HepG2 (cell line): ENCODE measurements around the gene ABCD1. TPM values are rescaled to one million over a fixed set of nuclear protein-coding genes. Genes with fewer than 3 reads are reported as not detected.

Experiments
- ATAC-seq: fragments of 200-7000 bp; cut with Tn5 transposase; 3 replicates; pipeline ENCODE4 v1.9.1; 2020; ENCODE audit warnings: mild to moderate bottlenecking, moderate library complexity
- BruUV-seq: library from RNA; stranded (reverse); fragments of 400-500 nt; replicated peaks from 2 replicates; lab custom pipeline; 2021; lab: Mats Ljungman, UMichigan
- CTCF ChIA-PET: fragments of 300-600 bp; formaldehyde crosslinking; extraction: SDS; loops from one replicate; lab custom pipeline; 2021; ENCODE audit warnings: low total read pairs, inconsistent platforms, low intra/inter-chr PET ratio; lab: Yijun Ruan, JAX
- POLR2A ChIA-PET: fragments of 350-600 bp; sonication (Branson Sonifier 250); formaldehyde crosslinking; loops from one replicate; lab custom pipeline; 2020; ENCODE audit warnings: antibody characterized with exemption, inconsistent platforms; lab: Yijun Ruan, JAX
- DNase-seq: peaks from one replicate; pipeline ENCODE4 v3.0.0-alpha.2; 2015; ENCODE audit warnings: low spot score
- FAIRE-seq: peaks from 3 replicates; lab custom pipeline; 2011; peaks lifted over from hg19 to GRCh38; lab: Jason Lieb, UNC
- H2AFZ ChIP-seq: one replicate; pipeline ENCODE4 v1.6.1; 2011; ENCODE audit warnings: low read length, inconsistent platforms
- H3K27ac ChIP-seq: fragments of 300-600 bp; 3 replicates; pipeline ENCODE4 v1.8.0; 2011; ENCODE audit warnings: mixed run types, mild to moderate bottlenecking, mixed read lengths, low read length, inconsistent platforms; ENCODE audit not compliant: insufficient read depth; ENCODE audit errors: extremely low read length
- H3K27me3 ChIP-seq, 2 experiments: fragments of 200-600 bp in 1 of 2; 2 replicates in 1 of 2; 3 replicates in 1 of 2; pipeline versions ENCODE4 v1.6.0 to v1.8.0; 2011; ENCODE audit warnings: low read length in 2 of 2, mild to moderate bottlenecking in 2 of 2, moderate library complexity in 2 of 2, inconsistent platforms in 1 of 2; ENCODE audit not compliant: insufficient read depth in 2 of 2, control insufficient read depth in 1 of 2
- H3K36me3 ChIP-seq, 2 experiments: fragments of 200-600 bp in 1 of 2; replicated peaks in 1 of 2; 2 replicates in 1 of 2; 3 replicates in 1 of 2; pipeline versions ENCODE4 v1.5.1 to v1.8.0; 2011; ENCODE audit warnings: low read length in 2 of 2, inconsistent platforms in 1 of 2; ENCODE audit not compliant: insufficient read depth in 2 of 2, control insufficient read depth in 1 of 2
- H3K4me1 ChIP-seq: 2 replicates; pipeline ENCODE4 v1.5.1; 2012; ENCODE audit warnings: low read length, inconsistent platforms; ENCODE audit not compliant: insufficient read depth
- H3K4me2 ChIP-seq: 2 replicates; pipeline ENCODE4 v1.6.0; 2011; ENCODE audit warnings: low read depth, low read length, inconsistent platforms
- H3K4me3 ChIP-seq, 3 experiments: fragments of 200-600 bp in 1 of 3; sonication (generic), shearing (Covaris generic) in 1 of 3; replicated peaks in 1 of 3; 2 replicates each; pipeline ENCODE4 v1.5.1; 2011 to 2016; ENCODE audit warnings: low read length in 3 of 3, inconsistent platforms in 2 of 3, low read depth in 2 of 3, mild to moderate bottlenecking in 2 of 3, control low read depth in 1 of 3, mixed read lengths in 1 of 3; ENCODE audit not compliant: insufficient read depth in 1 of 3
- H3K79me2 ChIP-seq: one replicate; pipeline ENCODE4 v1.6.1; 2011; ENCODE audit warnings: low read length, inconsistent platforms; ENCODE audit not compliant: insufficient read depth
- H3K9ac ChIP-seq: 2 replicates; pipeline ENCODE4 v1.6.0; 2011; ENCODE audit warnings: mild to moderate bottlenecking, low read depth, low read length, inconsistent platforms; ENCODE audit not compliant: insufficient read depth
- H3K9me3 ChIP-seq: 2 replicates; pipeline ENCODE4 v1.5.1; 2012; ENCODE audit warnings: mild to moderate bottlenecking, low read length
- H4K20me1 ChIP-seq: 2 replicates; pipeline ENCODE4 v1.6.0; 2011; ENCODE audit warnings: inconsistent platforms, mild to moderate bottlenecking, low read length, moderate library complexity; ENCODE audit not compliant: insufficient read depth
- FOXA1 ChIP-seq, 2 experiments: fragments of 450-650 bp in 1 of 2; sonication (generic) in 1 of 2; formaldehyde crosslinking in 1 of 2; IDR thresholded peaks; 2 replicates each; pipeline versions ENCODE4 v1.4.0 to v1.6.1; 2016 to 2020; ENCODE audit warnings: missing genetic modification reagents in 1 of 2
- HIC2 ChIP-seq: sonication (generic); formaldehyde crosslinking; IDR thresholded peaks from 2 replicates; pipeline ENCODE4 v1.9.0; 2022; ENCODE audit warnings: low read depth, missing genetic modification reagents
- MATR3 ChIP-seq: sonication (generic); formaldehyde crosslinking; IDR thresholded peaks from 2 replicates; pipeline ENCODE4 v1.4.0; 2020; ENCODE audit warnings: missing genetic modification reagents
- SOX6 ChIP-seq, 2 experiments: fragments of 450-650 bp in 1 of 2; sonication (generic) in 1 of 2; formaldehyde crosslinking in 1 of 2; IDR thresholded peaks; 2 replicates each; pipeline versions ENCODE4 v1.4.0 to v1.6.1; 2017 to 2020; ENCODE audit warnings: antibody characterized with exemption in 1 of 2, mild to moderate bottlenecking in 1 of 2, missing genetic modification reagents in 1 of 2
- TAF1 ChIP-seq: sonication (generic); formaldehyde crosslinking; IDR thresholded peaks from 2 replicates; pipeline ENCODE4 v1.4.0; 2020; ENCODE audit warnings: missing genetic modification reagents
- ZNF281 ChIP-seq: sonication (generic); formaldehyde crosslinking; IDR thresholded peaks from 2 replicates; pipeline ENCODE4 v1.4.0; 2020; ENCODE audit warnings: missing genetic modification reagents, borderline replicate concordance
- ZNF335 ChIP-seq: sonication (generic); formaldehyde crosslinking; IDR thresholded peaks from 2 replicates; pipeline ENCODE4 v1.4.0; 2020; ENCODE audit warnings: missing genetic modification reagents
- WGBS: methylation state at CpG from one replicate; pipeline ENCODE4 v1.1.6; 2017; ENCODE audit warnings: low lambda C conversion rate; 5-methylcytosine and 5-hydroxymethylcytosine counted together
- in situ Hi-C: cut with HindIII; loops from 2 replicates; pipeline ENCODE4 v1.10.0; 2017; ENCODE audit warnings: low pct_unique_long_range_greater_than_20kb; ENCODE audit not compliant: extremely low pct_ligation_motif_present
- intact Hi-C: fragments of 100-400 bp; cut with micrococcal nuclease; formaldehyde crosslinking; loops from one replicate; pipeline ENCODE4 v1.10.0; 2022; ENCODE audit not compliant: unreplicated experiment
- polyA plus RNA-seq, 8 experiments: library from polyadenylated mRNA; depleted of rRNA in 3 of 8; stranded (reverse) in 7 of 8; unstranded in 1 of 8; fragments of >200 nt; fragmentation: Illumina TruSeq in 4 of 8; extraction: Trizol in 4 of 8; gene quantifications; 2 replicates each; pipeline versions ENCODE4 v1.2.1 to v1.2.3, GENCODE V29; 2011 to 2016; ENCODE audit warnings: low read depth in 4 of 8, missing spikeins in 1 of 8, mixed read lengths in 1 of 8; ENCODE audit not compliant: insufficient read depth in 1 of 8
- total RNA-seq, 5 experiments: library from RNA; depleted of rRNA; stranded (reverse); fragments of >200 nt; fragmentation: Illumina TruSeq; extraction: Trizol; gene quantifications; 2 replicates each; pipeline ENCODE4 v1.2.3, GENCODE V29; 2016; ENCODE audit warnings: low read depth in 1 of 5
- TF ChIP-seq, protein P1 (sequence below): sonication (generic); IDR thresholded peaks from 2 replicates; pipeline ENCODE4 v1.6.1; 2016; ENCODE audit warnings: low read depth, borderline replicate concordance
- TF ChIP-seq, protein P2 (sequence below): sonication (generic); formaldehyde crosslinking; IDR thresholded peaks from 2 replicates; pipeline ENCODE4 v1.4.0; 2020; ENCODE audit warnings: missing genetic modification reagents

Gene ABCD1
- total and polyA plus RNA-seq, 2 of the 13 experiments (the other 11 are each of a cell fraction or from before 2014, with no cell fraction given): 11.4 to 15.9 TPM

DNA sequence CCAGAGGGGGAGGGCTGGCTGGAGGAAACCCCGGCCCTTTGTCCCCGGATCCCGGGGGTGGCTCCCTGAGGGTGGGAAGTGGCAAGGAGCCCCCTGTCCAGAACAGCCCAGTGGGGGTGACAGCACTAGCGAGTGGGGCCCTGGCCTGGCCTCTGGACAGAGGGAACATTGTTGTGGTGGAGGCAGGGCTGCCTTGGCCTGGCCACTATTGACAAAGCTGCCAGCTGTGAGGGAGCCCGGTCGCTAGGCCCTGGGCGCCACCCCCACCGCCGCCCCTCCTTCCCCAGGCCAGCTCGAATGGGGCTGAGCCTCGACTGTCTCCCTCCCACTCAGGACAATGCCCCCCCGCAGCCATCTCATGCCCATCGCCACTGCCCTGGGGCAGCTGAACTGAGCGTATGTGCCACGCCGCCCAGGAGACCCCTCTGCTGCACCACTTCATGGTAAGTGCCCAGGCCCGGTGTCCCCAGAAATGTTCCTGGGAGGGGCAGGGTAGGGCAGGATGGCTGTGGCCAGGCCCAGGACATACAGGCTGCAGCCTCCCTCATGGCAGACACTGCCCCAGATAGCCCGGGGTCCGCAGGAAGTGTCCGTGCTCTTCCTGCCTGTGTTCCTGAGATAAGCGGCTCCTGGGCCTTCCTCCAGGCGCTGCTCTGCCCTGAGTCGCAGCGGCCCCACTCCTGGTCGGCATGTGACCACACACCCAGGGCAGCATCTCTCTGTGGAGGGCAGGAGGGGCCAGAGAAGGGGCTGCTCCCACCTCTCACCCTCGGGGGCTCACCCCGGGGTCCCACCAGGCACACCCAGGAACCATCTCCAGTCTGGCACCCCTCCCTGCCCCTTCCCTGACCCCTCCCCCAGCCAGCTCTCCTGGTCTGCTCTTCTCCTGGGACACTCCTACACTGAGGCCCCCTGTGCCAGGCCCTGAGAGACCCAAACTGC lies 40.8 kb downstream of the ABCD1 start:
- CTCF ChIA-PET: no interaction called here
- Histone ChIP-seq H3K4me3 (peak overlapping the region; percentile 45 to 66 (median 53); a peak in 5 of 6 replicates), H2AFZ (no peak overlapping the region), H3K9ac (peak overlapping the region; percentile 54), H3K9me3 (no peaks in the 10 kb centered on the region), H4K20me1 (no peaks in the 10 kb centered on the region), H3K4me1 (peaks cover 37% of the 10 kb centered on the region), H3K79me2 (no peaks in the 10 kb centered on the region), H3K4me2 (peak overlapping the region; percentile 78), H3K36me3 (no peaks in the 10 kb centered on the region), H3K27ac (peak overlapping the region; percentile 13), H3K27me3 (no peaks in the 10 kb centered on the region)
- intact Hi-C loops (loop anchor here (2.0 to 10.0 kb wide), 2 partner anchors 17 to 179 kb away; partner anchors contain the start of gene RENBP), in situ Hi-C loops (no loop called here)
- ATAC-seq: peak; percentile 52
- POLR2A ChIA-PET: interaction anchor here (0.8 to 2.5 kb wide), 8 partner anchors 29 to 201 kb away, joined by 3 to 12 read pairs (median 4); partner anchors contain the start of genes IDH3G, SLC6A8 and SSR4
- DNase-seq: peak; percentile 33
- no TSS peak for BruUV-seq
- no CpG with 5 or more reads among the region's 27 CpGs for WGBS
- FAIRE-seq: no peak
- TF ChIP-seq ZNF281 (CRISPR knock-in tag) (peak; percentile 52; the same call in 1 of the 2 replicates), HIC2 (CRISPR knock-in tag) (peak; percentile 76; the same call in 1 of the 2 replicates), FOXA1 (IDR thresholded peaks at IDR 0.05) (no peak), FOXA1 (CRISPR knock-in tag; IDR thresholded peaks at IDR 0.05) (peak; percentile 91), TAF1 (CRISPR knock-in tag) (0 out of 2 replicates have a peak, but pooled peaks have one; percentile 6), SOX6 (IDR thresholded peaks at IDR 0.05) (no peak), SOX6 (CRISPR knock-in tag; IDR thresholded peaks at IDR 0.05) (peak; percentile 25; the same call in 1 of the 2 replicates), ZNF335 (CRISPR knock-in tag) (no peak), MATR3 (CRISPR knock-in tag) (no peak)
- TF ChIP-seq, protein P1, sequence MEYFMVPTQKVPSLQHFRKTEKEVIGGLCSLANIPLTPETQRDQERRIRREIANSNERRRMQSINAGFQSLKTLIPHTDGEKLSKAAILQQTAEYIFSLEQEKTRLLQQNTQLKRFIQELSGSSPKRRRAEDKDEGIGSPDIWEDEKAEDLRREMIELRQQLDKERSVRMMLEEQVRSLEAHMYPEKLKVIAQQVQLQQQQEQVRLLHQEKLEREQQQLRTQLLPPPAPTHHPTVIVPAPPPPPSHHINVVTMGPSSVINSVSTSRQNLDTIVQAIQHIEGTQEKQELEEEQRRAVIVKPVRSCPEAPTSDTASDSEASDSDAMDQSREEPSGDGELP: peak; percentile 95
- TF ChIP-seq, protein P2, sequence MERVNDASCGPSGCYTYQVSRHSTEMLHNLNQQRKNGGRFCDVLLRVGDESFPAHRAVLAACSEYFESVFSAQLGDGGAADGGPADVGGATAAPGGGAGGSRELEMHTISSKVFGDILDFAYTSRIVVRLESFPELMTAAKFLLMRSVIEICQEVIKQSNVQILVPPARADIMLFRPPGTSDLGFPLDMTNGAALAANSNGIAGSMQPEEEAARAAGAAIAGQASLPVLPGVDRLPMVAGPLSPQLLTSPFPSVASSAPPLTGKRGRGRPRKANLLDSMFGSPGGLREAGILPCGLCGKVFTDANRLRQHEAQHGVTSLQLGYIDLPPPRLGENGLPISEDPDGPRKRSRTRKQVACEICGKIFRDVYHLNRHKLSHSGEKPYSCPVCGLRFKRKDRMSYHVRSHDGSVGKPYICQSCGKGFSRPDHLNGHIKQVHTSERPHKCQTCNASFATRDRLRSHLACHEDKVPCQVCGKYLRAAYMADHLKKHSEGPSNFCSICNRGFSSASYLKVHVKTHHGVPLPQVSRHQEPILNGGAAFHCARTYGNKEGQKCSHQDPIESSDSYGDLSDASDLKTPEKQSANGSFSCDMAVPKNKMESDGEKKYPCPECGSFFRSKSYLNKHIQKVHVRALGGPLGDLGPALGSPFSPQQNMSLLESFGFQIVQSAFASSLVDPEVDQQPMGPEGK (CRISPR knock-in tag): peak; percentile 85
